IMR-90 (cell line): ENCODE data around the gene MRPL10. TPM values are rescaled to one million over a fixed set of nuclear protein-coding genes. Genes with fewer than 3 reads are reported as not detected.

Experiments used
- ATAC-seq: fragments of 200-7000 bp; cut with Tn5 transposase; 2 replicates; pipeline ENCODE4 v1.9.1; 2020; ENCODE audit warnings: low read depth, mild to moderate bottlenecking, moderate library complexity
- BruUV-seq: library from RNA; stranded (reverse); fragments of 400-500 nt; replicated peaks from 2 replicates; lab custom pipeline; 2021; lab: Mats Ljungman, UMichigan
- CTCF ChIA-PET: fragments of 300-600 bp; formaldehyde crosslinking; extraction: SDS; loops from one replicate; lab custom pipeline; 2021; ENCODE audit warnings: antibody characterized with exemption; lab: Yijun Ruan, JAX
- POLR2A ChIA-PET: fragments of 300-600 bp; sonication (Branson Sonifier 250); formaldehyde crosslinking; loops from one replicate; lab custom pipeline; 2022; ENCODE audit warnings: antibody characterized with exemption; ENCODE audit not compliant: unreplicated experiment; lab: Charles Lee
- DNase-seq: peaks from one replicate; pipeline ENCODE4 v3.0.0; 2013
- H2AFZ ChIP-seq: replicated peaks from 2 replicates; pipeline ENCODE3; 2013; ENCODE audit warnings: low read length, mild to moderate bottlenecking; ENCODE audit not compliant: poor library complexity
- H2AK5ac ChIP-seq: 2 replicates; pipeline ENCODE4 v1.6.1; 2013; ENCODE audit warnings: low read depth, low read length, inconsistent platforms
- H2AK9ac ChIP-seq: replicated peaks from 2 replicates; pipeline ENCODE3; 2013; ENCODE audit warnings: mild to moderate bottlenecking, low read depth, low read length, moderate library complexity; ENCODE audit not compliant: poor library complexity
- H2BK120ac ChIP-seq: 2 replicates; pipeline ENCODE4 v1.6.1; 2013; ENCODE audit warnings: low read depth, low read length, inconsistent platforms
- H2BK15ac ChIP-seq: 3 replicates; pipeline ENCODE4 v1.6.1; 2013; ENCODE audit warnings: low read depth, low read length, inconsistent platforms
- H2BK20ac ChIP-seq: 2 replicates; pipeline ENCODE4 v1.6.1; 2013; ENCODE audit warnings: low read depth, mild to moderate bottlenecking, inconsistent platforms, low read length, moderate library complexity
- H2BK5ac ChIP-seq: 2 replicates; pipeline ENCODE4 v1.6.1; 2013; ENCODE audit warnings: mild to moderate bottlenecking, low read depth, low read length, inconsistent platforms; ENCODE audit not compliant: poor library complexity, severe bottlenecking
- H3K14ac ChIP-seq: replicated peaks from 2 replicates; pipeline ENCODE4 v1.6.1; 2013; ENCODE audit warnings: low read depth, low read length, inconsistent platforms
- H3K18ac ChIP-seq: 2 replicates; pipeline ENCODE4 v1.6.1; 2013; ENCODE audit warnings: low read depth, low read length, control low read depth
- H3K23ac ChIP-seq: 2 replicates; pipeline ENCODE4 v1.6.1; 2013; ENCODE audit warnings: low read depth, low read length, inconsistent platforms
- H3K27ac ChIP-seq: 2 replicates; pipeline ENCODE4 v1.5.1; 2013; ENCODE audit warnings: mild to moderate bottlenecking, control low read depth, low read length; ENCODE audit not compliant: insufficient read depth
- H3K27me3 ChIP-seq: 2 replicates; pipeline ENCODE4 v1.6.1; 2013; ENCODE audit warnings: low read length; ENCODE audit not compliant: control insufficient read depth, insufficient read depth
- H3K36me3 ChIP-seq: 2 replicates; pipeline ENCODE4 v1.6.1; 2013; ENCODE audit warnings: low read length, mixed read lengths; ENCODE audit not compliant: control insufficient read depth, insufficient read depth
- H3K4ac ChIP-seq: 2 replicates; pipeline ENCODE4 v1.6.1; 2013; ENCODE audit warnings: low read depth, low read length, inconsistent platforms
- H3K4me1 ChIP-seq: 2 replicates; pipeline ENCODE4 v1.6.1; 2013; ENCODE audit warnings: low read length, mixed read lengths; ENCODE audit not compliant: control insufficient read depth, insufficient read depth
- H3K4me2 ChIP-seq: 2 replicates; pipeline ENCODE4 v1.6.1; 2013; ENCODE audit warnings: low read depth, mild to moderate bottlenecking, control low read depth, low read length, moderate library complexity
- H3K4me3 ChIP-seq: 2 replicates; pipeline ENCODE4 v1.5.1; 2013; ENCODE audit warnings: low read depth, mild to moderate bottlenecking, control low read depth, low read length, moderate library complexity; ENCODE audit not compliant: insufficient read depth
- H3K56ac ChIP-seq: 2 replicates; pipeline ENCODE4 v1.6.1; 2013; ENCODE audit warnings: low read length, inconsistent platforms; ENCODE audit not compliant: insufficient read depth; ENCODE audit errors: extremely low read depth
- H3K79me1 ChIP-seq, 2 experiments: 2 replicates each; pipeline ENCODE4 v1.6.1; 2013; ENCODE audit warnings: low read length in 2 of 2, inconsistent platforms in 1 of 2, low read depth in 1 of 2
- H3K9ac ChIP-seq: 2 replicates; pipeline ENCODE4 v1.6.1; 2013; ENCODE audit warnings: low read depth, low read length, control low read depth
- H3K9me1 ChIP-seq: 2 replicates; pipeline ENCODE4 v1.6.1; 2013; ENCODE audit warnings: low read length, inconsistent platforms; ENCODE audit not compliant: insufficient read depth
- H3K9me3 ChIP-seq: 2 replicates; pipeline ENCODE4 v1.6.1; 2013; ENCODE audit warnings: low read length; ENCODE audit not compliant: control insufficient read depth, insufficient read depth
- H4K20me1 ChIP-seq: 2 replicates; pipeline ENCODE4 v1.6.1; 2013; ENCODE audit warnings: low read length, inconsistent platforms; ENCODE audit not compliant: insufficient read depth
- H4K5ac ChIP-seq: 2 replicates; pipeline ENCODE4 v1.6.1; 2013; ENCODE audit warnings: mild to moderate bottlenecking, low read depth, low read length, control low read depth
- H4K8ac ChIP-seq, 2 experiments: 2 replicates each; pipeline ENCODE4 v1.6.1; 2013; ENCODE audit warnings: low read depth in 2 of 2, low read length in 2 of 2, control low read depth in 1 of 2, inconsistent platforms in 1 of 2
- H4K91ac ChIP-seq: 2 replicates; pipeline ENCODE4 v1.6.1; 2013; ENCODE audit warnings: low read depth, low read length, inconsistent platforms; ENCODE audit not compliant: insufficient read depth
- BHLHE40 ChIP-seq: fragments of 150-350 bp; IDR thresholded peaks from 2 replicates; pipeline ENCODE4 v1.6.1; 2016; ENCODE audit warnings: mild to moderate bottlenecking, low read depth, low read length
- CEBPB ChIP-seq: IDR thresholded peaks from 2 replicates; pipeline ENCODE4 v1.6.1; 2012; ENCODE audit warnings: low read depth, low read length, improper control_type of control experiment
- FOS ChIP-seq: fragments of 150-350 bp; IDR thresholded peaks from 2 replicates; pipeline ENCODE4 v1.6.1; 2016; ENCODE audit warnings: low read depth, low read length
- RAD21 ChIP-seq: IDR thresholded peaks from 2 replicates; pipeline ENCODE4 v1.6.1; 2012; ENCODE audit warnings: low read length, improper control_type of control experiment
- dilution Hi-C: fragments of 300-500 bp; cut with HindIII; formaldehyde crosslinking; loops from one replicate; pipeline ENCODE4 v1.14.3; 2018; ENCODE audit warnings: low sequenced_read_pairs; ENCODE audit not compliant: unreplicated experiment
- in situ Hi-C: fragments of 300-500 bp; cut with MboI; formaldehyde crosslinking; loops from 3 replicates; pipeline ENCODE4 v1.14.3; 2019; ENCODE audit warnings: low sequenced_read_pairs, inconsistent platforms, mixed read lengths
- intact Hi-C: fragments of 100-400 bp; cut with micrococcal nuclease; formaldehyde crosslinking; loops from 2 replicates; pipeline ENCODE4 v1.10.0; 2022
- polyA plus RNA-seq, 3 experiments: library from polyadenylated mRNA; depleted of rRNA; stranded (reverse); fragments of >200 nt; gene quantifications; 2 replicates each; pipeline ENCODE4 v1.2.3, GENCODE V29; 2012; ENCODE audit warnings: low replicate concordance in 1 of 3
- total RNA-seq: library from RNA; depleted of rRNA; stranded (reverse); fragments of >200 nt; gene quantifications from 2 replicates; pipeline ENCODE4 v1.2.3, GENCODE V29; 2012
- TF ChIP-seq, protein P1 (sequence below): fragments of 150-350 bp; IDR thresholded peaks from 2 replicates; pipeline ENCODE4 v1.6.1; 2016; ENCODE audit warnings: low read depth, mild to moderate bottlenecking, low read length, moderate library complexity, borderline replicate concordance

The MRPL10 gene
- total and polyA plus RNA-seq, 2 of the 4 experiments (the other 2 are of a cell fraction) = 32.3 to 61.8 TPM

- H3K27me3 ChIP-seq = peaks cover 57% of the 10 kb centered on the region
Measured at GRCh38 chr17:47871048-47871447, 39.7 kb upstream of the MRPL10 start.

More at GRCh38 chr17:47871048-47871447, 39.7 kb upstream of the MRPL10 start:
- no peak for TF ChIP-seq BHLHE40
- no peak for TF ChIP-seq RAD21
- TF ChIP-seq, protein P1, sequence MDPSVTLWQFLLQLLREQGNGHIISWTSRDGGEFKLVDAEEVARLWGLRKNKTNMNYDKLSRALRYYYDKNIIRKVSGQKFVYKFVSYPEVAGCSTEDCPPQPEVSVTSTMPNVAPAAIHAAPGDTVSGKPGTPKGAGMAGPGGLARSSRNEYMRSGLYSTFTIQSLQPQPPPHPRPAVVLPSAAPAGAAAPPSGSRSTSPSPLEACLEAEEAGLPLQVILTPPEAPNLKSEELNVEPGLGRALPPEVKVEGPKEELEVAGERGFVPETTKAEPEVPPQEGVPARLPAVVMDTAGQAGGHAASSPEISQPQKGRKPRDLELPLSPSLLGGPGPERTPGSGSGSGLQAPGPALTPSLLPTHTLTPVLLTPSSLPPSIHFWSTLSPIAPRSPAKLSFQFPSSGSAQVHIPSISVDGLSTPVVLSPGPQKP = no peak
- TF ChIP-seq CEBPB = no peak
- TF ChIP-seq FOS = no peak
- H4K91ac ChIP-seq = no peak overlapping the region
- H2BK15ac ChIP-seq = no peak overlapping the region
- no peak overlapping the region for H2BK120ac ChIP-seq
- H2BK20ac ChIP-seq = no peak overlapping the region
- H3K56ac ChIP-seq = no peak overlapping the region
- BruUV-seq = no TSS peak
- no peak overlapping the region for H3K4me2 ChIP-seq
- POLR2A ChIA-PET = no interaction called here
- no peak for ATAC-seq
- no peaks in the 10 kb centered on the region for H4K20me1 ChIP-seq
- H2AFZ ChIP-seq = no peak overlapping the region
- dilution Hi-C loops (no loop called here), intact Hi-C loops (no loop called here), in situ Hi-C loops (no loop called here)
- no peak overlapping the region for H3K18ac ChIP-seq
- H3K27ac ChIP-seq = no peak overlapping the region
- H3K4me1 ChIP-seq = peaks cover 10% of the 10 kb centered on the region
- H3K9me1 ChIP-seq = no peaks in the 10 kb centered on the region
- H4K8ac ChIP-seq = no peak overlapping the region
- no peak overlapping the region for H3K4me3 ChIP-seq
- DNase-seq = no peak
- no peak overlapping the region for H3K9ac ChIP-seq
- no peaks in the 10 kb centered on the region for H3K36me3 ChIP-seq
- H3K9me3 ChIP-seq = no peaks in the 10 kb centered on the region
- no peak overlapping the region for H2BK5ac ChIP-seq
- no peak overlapping the region for H3K23ac ChIP-seq
- H3K79me1 ChIP-seq = no peaks in the 10 kb centered on the region
- H2AK5ac ChIP-seq = no peak overlapping the region
- no peak overlapping the region for H3K4ac ChIP-seq
- no peak overlapping the region for H3K14ac ChIP-seq
- no peak overlapping the region for H2AK9ac ChIP-seq
- CTCF ChIA-PET = no interaction called here
- no peak overlapping the region for H4K5ac ChIP-seq
